ENCODE data around the gene OCSTAMP. TPM values are rescaled to one million over a fixed set of nuclear protein-coding genes. Genes with fewer than 3 reads are reported as not detected.

OCSTAMP gene, protein sequence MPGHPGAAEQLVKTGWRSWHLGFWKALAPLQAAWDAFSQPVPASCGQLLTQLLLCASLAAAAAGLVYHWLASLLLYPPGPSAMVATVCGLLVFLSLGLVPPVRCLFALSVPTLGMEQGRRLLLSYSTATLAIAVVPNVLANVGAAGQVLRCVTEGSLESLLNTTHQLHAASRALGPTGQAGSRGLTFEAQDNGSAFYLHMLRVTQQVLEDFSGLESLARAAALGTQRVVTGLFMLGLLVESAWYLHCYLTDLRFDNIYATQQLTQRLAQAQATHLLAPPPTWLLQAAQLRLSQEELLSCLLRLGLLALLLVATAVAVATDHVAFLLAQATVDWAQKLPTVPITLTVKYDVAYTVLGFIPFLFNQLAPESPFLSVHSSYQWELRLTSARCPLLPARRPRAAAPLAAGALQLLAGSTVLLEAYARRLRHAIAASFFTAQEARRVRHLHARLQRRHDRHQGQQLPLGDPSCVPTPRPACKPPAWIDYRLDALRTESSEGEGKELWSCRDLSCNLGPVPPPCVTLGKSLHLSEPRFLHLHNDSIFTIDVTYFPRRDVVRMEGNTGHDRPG
- total RNA-seq: not detected in 2 replicates

DNA sequence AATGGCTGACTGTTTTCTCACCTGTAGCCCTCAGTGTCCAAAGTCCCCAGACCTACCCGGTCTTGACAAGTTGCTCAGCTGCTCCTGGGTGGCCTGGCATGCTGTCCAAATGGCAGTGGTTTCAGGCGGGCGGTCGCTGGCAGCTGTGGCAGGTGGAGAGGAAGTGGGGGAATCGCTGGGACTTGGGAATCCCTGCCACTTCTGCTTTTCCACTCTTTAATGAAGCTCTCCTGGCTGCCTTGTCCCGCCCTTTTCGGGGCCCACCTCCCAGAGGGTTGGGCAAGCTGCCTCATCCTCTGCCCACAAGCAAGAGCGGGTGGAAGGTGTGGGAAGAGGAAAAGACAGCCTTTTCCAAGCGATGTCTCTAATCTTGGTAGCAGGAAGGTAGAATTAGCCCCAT is at the start of gene OCSTAMP:
Gene OCSTAMP, minus strand, starts transcription at position 194 of the 400 bp plus-strand sequence. Its CDS starts 94 bp downstream, at position 100.

DNA sequence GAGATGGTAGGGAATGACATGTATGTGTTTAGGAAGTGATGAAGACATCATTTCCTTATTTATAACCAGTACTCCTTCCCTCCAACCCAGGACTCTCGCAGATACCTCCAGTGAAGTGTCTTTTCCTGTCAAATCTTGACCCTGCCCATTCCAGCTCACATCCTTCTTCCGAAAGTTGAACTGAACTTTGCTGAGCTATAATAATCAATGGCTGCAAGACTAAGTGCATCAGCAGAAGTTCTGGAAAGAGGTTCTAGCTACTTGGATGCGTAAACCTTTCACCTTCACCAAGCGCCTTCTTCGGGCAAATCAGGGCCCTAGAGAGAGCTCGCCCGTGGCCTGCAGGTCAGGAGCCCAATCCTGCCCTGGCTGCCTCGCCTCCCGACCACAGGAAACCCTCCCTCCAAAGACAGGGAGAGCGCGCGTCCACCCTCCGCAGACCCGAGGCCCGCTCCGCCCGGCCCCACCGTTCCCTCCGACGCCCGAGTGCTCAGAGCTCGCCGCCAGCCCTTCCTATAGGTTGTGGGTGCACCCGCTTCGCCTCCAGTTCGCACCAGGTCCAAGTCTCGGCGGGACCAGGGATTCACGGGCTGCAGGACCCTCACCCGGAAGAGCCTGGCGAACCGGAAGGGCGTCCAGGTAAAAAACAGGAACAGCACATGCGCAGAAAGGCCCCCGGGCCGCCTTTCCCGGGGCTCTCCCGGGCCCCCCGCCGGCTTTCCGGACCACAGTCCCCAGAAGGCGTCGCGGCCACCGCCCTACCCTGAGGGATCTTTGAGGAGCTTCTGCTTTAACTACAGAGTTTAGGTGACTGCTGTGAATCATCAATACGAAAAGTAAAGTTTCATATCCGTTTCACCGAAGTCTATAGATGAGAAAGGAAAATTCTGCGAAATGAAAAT is 37.3 kb downstream of the OCSTAMP start, which contains the start of gene ZNF334:
Gene ZNF334, minus strand, starts transcription at position 617 of the 902 bp plus-strand sequence. CDS start 1,457 bp downstream, outside the sequence.

Other genes with a start within 250 kb of the OCSTAMP start
- gene CDH22, start 242.2 kb downstream of the OCSTAMP start, total RNA-seq: under 0.01 TPM in 1 of 2 replicates, not detected in the other
- gene ELMO2, start 144.0 kb downstream of the OCSTAMP start, total RNA-seq: 34.4 and 36.7 TPM in 2 replicates
- gene ZNF334, start 37.1 kb downstream of the OCSTAMP start, total RNA-seq: 4.8 and 6.9 TPM in 2 replicates
- gene SLC13A3, start 100.8 kb upstream of the OCSTAMP start, total RNA-seq: 3.1 and 5.5 TPM in 2 replicates
- 13.7 and 14.2 TPM in 2 replicates for gene TP53RK, start 138.8 kb upstream of the OCSTAMP start, total RNA-seq
- 23.4 and 49.7 TPM in 2 replicates for gene SLC2A10, start 159.0 kb upstream of the OCSTAMP start, total RNA-seq